ENCODE results near the gene ZNF581. TPM values are rescaled to one million over a fixed set of nuclear protein-coding genes. Genes with fewer than 3 reads are reported as not detected.
A peak's percentile ranks its signal among the peaks of the same experiment; 100 is the strongest.

The ZNF581 gene
- total RNA-seq (10 to 100 TPM in 2 of 9 donors, 1 to 10 TPM in 7; 4.7 to 12.7 (median 7.2) TPM), polyA plus RNA-seq (1 to 10 TPM; 5.5 to 9.3 TPM)
- long read RNA-seq, donor 1, transcript ZNF581-201 (2 exons, 1,298 nt): major isoform, 5 of 6 reads
- long read RNA-seq, donor 1, partial matches to known transcripts: 0 of 6 reads
- long read RNA-seq, donor 1, other reads (novel, unspliced or antisense): 0 of 6 reads
- long read RNA-seq, donor 2, transcript ZNF581-201 (2 exons, 1,298 nt): major isoform, 12 of 13 reads
- long read RNA-seq, donor 2, partial matches to known transcripts: 1 of 13 reads
- long read RNA-seq, donor 2, other reads (novel, unspliced or antisense): 0 of 13 reads
- long read RNA-seq, donor 3, partial matches to known transcripts: 0 of 6 reads
- long read RNA-seq, donor 3, other reads (novel, unspliced or antisense): 2 of 6 reads

GRCh38 chr19:55643003-55643886, at the start of gene ZNF581:
Gene ZNF581 (plus strand): TSS chr19:55643649. CDS start chr19:55644572, 923 bp downstream.
- Histone ChIP-seq H3K27me3 (no peaks in the 10 kb centered on the region), H3K27ac (peak within 1 kb of the TSS; percentile 59 to 96 (median 92)), H3K36me3 (peaks cover 0 to 19% (median 13%) of the 10 kb centered on the region in 9 donors), H3K4me3 (peak within 1 kb of the TSS; percentile 64 to 98 (median 84)), H3K4me1 (peaks cover 14 to 75% (median 49%) of the 10 kb centered on the region in 12 donors), H3K9me3 (no peaks in the 10 kb centered on the region)
- DNase-seq (peak; percentile 72 to 89 (median 75)), ATAC-seq (peak; percentile 20 to 67 (median 44))
- TF ChIP-seq POLR2A (IDR thresholded peaks at IDR 0.05) (peak in 1 of 2 donors; percentile 38), CTCF (IDR thresholded peaks at IDR 0.05) (no peak)
- 2 to 3% (median 2%) methylated on average over 51 to 56 of the region's 56 CpGs for WGBS, 4 donors
- intact Hi-C loops (cut with DNase I): no loop called here

- ATAC-seq (no peak), DNase-seq (no peak)
- H3K36me3 ChIP-seq: peaks cover 0 to 52% (median 33%) of the 10 kb centered on the region in 9 donors
- no peaks in the 10 kb centered on the region for H3K9me3 ChIP-seq
- no peaks in the 10 kb centered on the region for H3K27me3 ChIP-seq
- TF ChIP-seq POLR2A (IDR thresholded peaks at IDR 0.05) (no peak), CTCF (IDR thresholded peaks at IDR 0.05) (no peak)
- WGBS, 4 donors: 76 to 86% (median 81%) methylated on average over 4 of the region's 4 CpGs
- intact Hi-C loops (cut with DNase I): loop anchor here in 4 of 10 donors (5.0 to 10.0 kb wide), 4 partner anchors 37 to 80 kb away; partner anchors contain the start of gene SBK3 (in 2 of the 4)
- peaks cover 0 to 6% (median 0%) of the 10 kb centered on the region in 12 donors for H3K4me1 ChIP-seq
- H3K4me3 ChIP-seq: no peak overlapping the region
- H3K27ac ChIP-seq: peak overlapping the region in 2 of 12 donors; percentile 37 to 43
Observed at GRCh38 chr19:55594996-55595545, 48.4 kb upstream of the ZNF581 start.

DNA sequence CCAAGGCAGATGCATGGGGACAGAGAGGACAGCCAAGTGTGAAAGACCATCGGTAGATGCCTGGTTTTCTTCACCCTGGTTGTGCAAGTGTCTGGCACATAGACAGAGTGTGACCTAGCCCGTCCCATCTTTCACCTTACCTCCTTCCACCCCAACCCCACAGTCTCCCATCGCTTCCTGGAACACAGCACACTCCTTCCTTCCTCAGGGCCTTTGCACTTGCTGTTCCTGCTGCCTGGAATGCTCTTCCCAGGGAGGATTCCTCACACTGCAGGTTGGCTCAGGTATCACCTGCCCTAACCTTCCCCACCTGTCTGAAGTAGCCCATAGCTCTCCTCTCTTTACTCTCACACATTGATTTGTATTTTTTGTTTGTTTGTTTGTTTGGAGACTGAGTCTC, 47.1 kb upstream of the ZNF581 start:
- ATAC-seq (no peak), DNase-seq (no peak)
- Histone ChIP-seq H3K9me3 (no peaks in the 10 kb centered on the region), H3K36me3 (peaks cover 0 to 52% (median 33%) of the 10 kb centered on the region in 9 donors), H3K27me3 (no peaks in the 10 kb centered on the region), H3K4me1 (peaks cover 0 to 14% (median 8%) of the 10 kb centered on the region in 12 donors), H3K4me3 (no peak overlapping the region), H3K27ac (no peak overlapping the region)
- TF ChIP-seq CTCF (IDR thresholded peaks at IDR 0.05) (no peak), POLR2A (IDR thresholded peaks at IDR 0.05) (no peak)
- WGBS, 4 donors: 88 to 94% (median 92%) methylated on average over 3 of the region's 3 CpGs
- intact Hi-C loops (cut with DNase I): loop anchor here in 4 of 10 donors (5.0 to 10.0 kb wide), 4 partner anchors 36 to 82 kb away; partner anchors contain the start of gene SBK3 (in 2 of the 4)

All from heart left ventricle (tissue), 16 donors.